Adrenal gland (tissue), 12 donors: ENCODE results near the gene OR10G8. TPM values are rescaled to one million over a fixed set of nuclear protein-coding genes. Genes with fewer than 3 reads are reported as not detected.

Experiments used
- DNase-seq, 7 donors: peaks; one replicate each; pipeline ENCODE4 v3.0.0-alpha.2; 2019 to 2020
- H3K27ac ChIP-seq, 5 donors: fragments of 200-600 bp; sonication (generic) in 4 of 5; 1 replicate in 3 of 5; 2 replicates in 2 of 5; pipeline versions ENCODE4 v1.5.1 to v1.8.0; 2016 to 2020; ENCODE audit warnings: mild to moderate bottlenecking in 1 of 5
- H3K27me3 ChIP-seq: fragments of 200-600 bp; 2 replicates; pipeline ENCODE4 v1.8.0; 2021
- H3K36me3 ChIP-seq, 2 donors: fragments of 200-600 bp; replicated peaks in 1 of 2; 1 replicate in 1 of 2; 2 replicates in 1 of 2; pipeline versions ENCODE4 v1.5.1 to v1.8.0; 2018 to 2022
- H3K4me1 ChIP-seq, 2 donors: fragments of 200-600 bp; replicated peaks in 1 of 2; 1 replicate in 1 of 2; 2 replicates in 1 of 2; pipeline versions ENCODE4 v1.5.1 to v1.8.0; 2018 to 2021
- H3K4me3 ChIP-seq, 4 donors: fragments of 200-600 bp; sonication (generic) in 3 of 4; one replicate each; pipeline ENCODE4 v1.5.1; 2016 to 2018
- H3K9me3 ChIP-seq, 3 donors: fragments of 200-600 bp; sonication (generic) in 1 of 3; replicated peaks in 1 of 3; 1 replicate in 2 of 3; 2 replicates in 1 of 3; pipeline versions ENCODE4 v1.5.1 to v1.8.0; 2016 to 2021
- CTCF ChIP-seq, 6 experiments: fragments of 450-650 bp in 4 of 6; fragments of 200-600 bp in 2 of 6; sonication (generic) in 1 of 6; IDR thresholded peaks; 1 replicate in 5 of 6; 2 replicates in 1 of 6; pipeline versions ENCODE4 v1.5.1 to v1.8.0; 2016 to 2021; ENCODE audit warnings: antibody characterized with exemption in 6 of 6, mild to moderate bottlenecking in 2 of 6, moderate library complexity in 1 of 6
- POLR2A ChIP-seq, 2 donors: fragments of 450-650 bp; IDR thresholded peaks; one replicate each; pipeline ENCODE4 v1.6.1; 2017; ENCODE audit warnings: antibody characterized with exemption in 2 of 2, mild to moderate bottlenecking in 2 of 2, moderate library complexity in 1 of 2
- WGBS, 4 donors: extraction: QIAGEN DNeasy Blood & Tissue Kit in 2 of 4; methylation state at CpG; one replicate each; pipeline versions ENCODE4 v1.1.5 to v1.1.7; 2013 to 2017; 5-methylcytosine and 5-hydroxymethylcytosine counted together
- intact Hi-C, 2 donors: fragments of 100-400 bp; cut with DNase I; formaldehyde crosslinking; loops; one replicate each; pipeline versions ENCODE4 v1.14.1 to v1.15.0; 2022 to 2023
- polyA plus RNA-seq, 3 donors: library from polyadenylated mRNA; stranded (reverse); fragments of 200-250 nt in 2 of 3; fragments of 350-450 nt in 1 of 3; fragmentation: Illumina TruSeq in 1 of 3; extraction: RNeasy Lipid Tissue Mini Kit (QIAGEN cat#74804) in 1 of 3; gene quantifications; one replicate each; pipeline ENCODE4 v1.2.3, GENCODE V29; 2013 to 2014
- total RNA-seq, 9 donors: library from RNA; depleted of rRNA in 4 of 9; stranded (reverse); fragments of >200 nt in 4 of 9; fragments of 120-200 nt in 1 of 9; fragmentation: NEBNext Ultra II Directional in 1 of 9; extraction: Animal tissue kit (Norgen Biotek cat#: 25700) in 1 of 9; gene quantifications; one replicate each; pipeline versions ENCODE4 v1.1.0 to v1.2.4, GENCODE V29; 2013 to 2023
- donor health status: healthy with polysubstance abuse.
- donor health status: Bipolar disorder and iron deficiency.
- donor health status: DM: yes; HTN: yes; CAD: no.
- donor health status: DM: no; HTN: no; CAD: no.
- donor health status: DM: no; HTN: no; CAD: no.
- donor health status: DM: yes; HTN: yes; CAD: no.

Gene OR10G8
- total and polyA plus RNA-seq, 12 donors: not detected

GRCh38 chr11:124074554-124074953 is 48.0 kb downstream of the OR10G8 start:
- Histone ChIP-seq H3K36me3 (no peaks in the 10 kb centered on the region), H3K4me3 (no peak overlapping the region), H3K27me3 (peaks cover 9% of the 10 kb centered on the region), H3K27ac (no peak overlapping the region), H3K9me3 (no peaks in the 10 kb centered on the region), H3K4me1 (peaks cover 0 to 3% of the 10 kb centered on the region in 2 donors)
- TF ChIP-seq POLR2A (IDR thresholded peaks at IDR 0.05) (no peak), CTCF (IDR thresholded peaks at IDR 0.05) (no peak)
- DNase-seq: no peak
- 79 to 85% (median 82%) methylated on average over 1 to 5 of the region's 5 CpGs for WGBS, 4 donors
- intact Hi-C loops: loop anchor here (5.0 to 10.0 kb wide), 2 partner anchors 118 to 120 kb away; no protein-coding TSS in a partner anchor

GRCh38 chr11:124075492-124075840 is 48.9 kb downstream of the OR10G8 start:
- Histone ChIP-seq H3K36me3 (no peaks in the 10 kb centered on the region), H3K4me3 (no peak overlapping the region), H3K27ac (no peak overlapping the region), H3K4me1 (peaks cover 0 to 3% of the 10 kb centered on the region in 2 donors), H3K27me3 (peaks cover 4% of the 10 kb centered on the region), H3K9me3 (no peaks in the 10 kb centered on the region)
- DNase-seq: no peak
- TF ChIP-seq CTCF (IDR thresholded peaks at IDR 0.05): no peak
- TF ChIP-seq POLR2A (IDR thresholded peaks at IDR 0.05): no peak
- 72 to 100% (median 78%) methylated on average over 3 to 6 of the region's 6 CpGs for WGBS, 4 donors
- intact Hi-C loops: loop anchor here in 1 of 2 donors (10.0 kb wide), 1 partner anchor 119 kb away; no protein-coding TSS in a partner anchor

- Histone ChIP-seq H3K27me3 (peaks cover 4% of the 10 kb centered on the region), H3K4me3 (peak overlapping the region in 1 of 4 donors; percentile 48), H3K36me3 (no peaks in the 10 kb centered on the region), H3K4me1 (peaks cover 0 to 3% of the 10 kb centered on the region in 2 donors), H3K9me3 (no peaks in the 10 kb centered on the region), H3K27ac (peak overlapping the region in 1 of 5 donors; percentile 46)
- TF ChIP-seq CTCF (IDR thresholded peaks at IDR 0.05) (peak in 1 of 6 experiments; percentile 13), POLR2A (IDR thresholded peaks at IDR 0.05) (no peak)
- peak in 3 of 7 donors; percentile 21 to 61 (median 25) for DNase-seq
- WGBS, 4 donors: 6 to 13% (median 11%) methylated on average over 13 to 36 of the region's 36 CpGs
- intact Hi-C loops: loop anchor here in 1 of 2 donors (10.0 kb wide), 1 partner anchor 119 kb away; no protein-coding TSS in a partner anchor
Observed at GRCh38 chr11:124075841-124076651, 49.4 kb downstream of the OR10G8 start.

- H3K9me3 ChIP-seq: no peaks in the 10 kb centered on the region
- DNase-seq: no peak
- H3K4me1 ChIP-seq: peaks cover 0 to 3% of the 10 kb centered on the region in 2 donors
- no peak overlapping the region for H3K27ac ChIP-seq
- H3K36me3 ChIP-seq: no peaks in the 10 kb centered on the region
- no peak overlapping the region for H3K4me3 ChIP-seq
- TF ChIP-seq CTCF (IDR thresholded peaks at IDR 0.05) (no peak), POLR2A (IDR thresholded peaks at IDR 0.05) (no peak)
- 73 to 94% (median 89%) methylated on average over 1 of the region's 1 CpG for WGBS, 4 donors
- intact Hi-C loops: loop anchor here in 1 of 2 donors (10.0 kb wide), 1 partner anchor 118 kb away; no protein-coding TSS in a partner anchor
- H3K27me3 ChIP-seq: peaks cover 4% of the 10 kb centered on the region
Observed at GRCh38 chr11:124077266-124077665, 50.7 kb downstream of the OR10G8 start.
